ENCODE measurements around the gene CYTH1. TPM values are rescaled to one million over a fixed set of nuclear protein-coding genes. Genes with fewer than 3 reads are reported as not detected.

The CYTH1 gene
- total RNA-seq, 2 experiments from 2014 or later = 73.0 to 148 TPM

- H3K27ac ChIP-seq (ENCODE audit: low read depth, low read length, poor library complexity, severe bottlenecking) = no peak overlapping the region
- no peaks in the 10 kb centered on the region; the same call in 1 of the 2 replicates for H3K9me3 ChIP-seq (ENCODE audit: low read length)
- H3K79me2 ChIP-seq (ENCODE audit: insufficient read depth, low read depth, low read length) = no peaks in the 10 kb centered on the region
- no peak overlapping the region for H3K4me2 ChIP-seq (ENCODE audit: low read length)
- H3K4me3 ChIP-seq (ENCODE audit: low read depth, low read length, poor library complexity, severe bottlenecking) = no peak overlapping the region
- TF ChIP-seq EZH2phosphoT487 (IDR thresholded peaks at IDR 0.05; ENCODE audit: borderline replicate concordance, low read depth, low read length) (no peak), CTCF (conservative IDR thresholded peaks at IDR 0.05; ENCODE audit: low read length) (no peak)
- intact Hi-C loops (cut with micrococcal nuclease; ENCODE audit: unreplicated experiment) = no loop called here
- ChIA-PET CTCF (ENCODE audit: unreplicated experiment) (no interaction called here), POLR2A (interaction anchor here (0.7 kb wide), 1 partner anchor 10 kb away, joined by 3 read pairs; no protein-coding TSS in a partner anchor)
- H3K36me3 ChIP-seq (ENCODE audit: insufficient read depth, low read length) = no peaks in the 10 kb centered on the region
- no peak overlapping the region for H2AFZ ChIP-seq (ENCODE audit: low read length)
- BruUV-seq (replicated peaks) = no TSS peak
- no peak for DNase-seq (ENCODE audit: low spot score)
- no peaks in the 10 kb centered on the region for H3K9me2 ChIP-seq (ENCODE audit: insufficient read depth, low read length)
- H4K20me1 ChIP-seq (ENCODE audit: insufficient read depth, low read length) = no peaks in the 10 kb centered on the region
- H3K4me1 ChIP-seq (ENCODE audit: insufficient read depth, low read length, poor library complexity, severe bottlenecking) = peaks cover 14% of the 10 kb centered on the region
Measured at GRCh38 chr17:78644224-78644623, 137.8 kb downstream of the CYTH1 start.

GRCh38 chr17:78643326-78643725 is 138.7 kb downstream of the CYTH1 start:
- Histone ChIP-seq H3K4me3 (ENCODE audit: low read depth, low read length, poor library complexity, severe bottlenecking) (no peak overlapping the region), H3K9me2 (ENCODE audit: insufficient read depth, low read length) (no peaks in the 10 kb centered on the region), H3K79me2 (ENCODE audit: insufficient read depth, low read depth, low read length) (no peaks in the 10 kb centered on the region), H3K36me3 (ENCODE audit: insufficient read depth, low read length) (no peaks in the 10 kb centered on the region), H4K20me1 (ENCODE audit: insufficient read depth, low read length) (no peaks in the 10 kb centered on the region), H3K27ac (ENCODE audit: low read depth, low read length, poor library complexity, severe bottlenecking) (no peak overlapping the region), H2AFZ (ENCODE audit: low read length) (no peak overlapping the region), H3K4me1 (ENCODE audit: insufficient read depth, low read length, poor library complexity, severe bottlenecking) (peaks cover 19% of the 10 kb centered on the region), H3K9me3 (ENCODE audit: low read length) (no peaks in the 10 kb centered on the region; the same call in 1 of the 2 replicates), H3K4me2 (ENCODE audit: low read length) (no peak overlapping the region)
- ChIA-PET CTCF (ENCODE audit: unreplicated experiment) (no interaction called here), POLR2A (no interaction called here)
- no peak for DNase-seq (ENCODE audit: low spot score)
- BruUV-seq (replicated peaks) = no TSS peak
- intact Hi-C loops (cut with micrococcal nuclease; ENCODE audit: unreplicated experiment) = no loop called here
- TF ChIP-seq CTCF (conservative IDR thresholded peaks at IDR 0.05; ENCODE audit: low read length) = no peak
- no peak for TF ChIP-seq EZH2phosphoT487 (IDR thresholded peaks at IDR 0.05; ENCODE audit: borderline replicate concordance, low read depth, low read length)

- BruUV-seq (replicated peaks) = no TSS peak
- Histone ChIP-seq H3K4me3 (ENCODE audit: low read depth, low read length, poor library complexity, severe bottlenecking) (no peak overlapping the region), H3K4me2 (ENCODE audit: low read length) (no peak overlapping the region), H3K79me2 (ENCODE audit: insufficient read depth, low read depth, low read length) (no peaks in the 10 kb centered on the region), H3K9me3 (ENCODE audit: low read length) (no peaks in the 10 kb centered on the region), H2AFZ (ENCODE audit: low read length) (no peak overlapping the region), H3K36me3 (ENCODE audit: insufficient read depth, low read length) (no peaks in the 10 kb centered on the region), H3K27ac (ENCODE audit: low read depth, low read length, poor library complexity, severe bottlenecking) (no peak overlapping the region), H3K4me1 (ENCODE audit: insufficient read depth, low read length, poor library complexity, severe bottlenecking) (peaks cover 19% of the 10 kb centered on the region), H3K9me2 (ENCODE audit: insufficient read depth, low read length) (no peaks in the 10 kb centered on the region), H4K20me1 (ENCODE audit: insufficient read depth, low read length) (no peaks in the 10 kb centered on the region)
- TF ChIP-seq CTCF (conservative IDR thresholded peaks at IDR 0.05; ENCODE audit: low read length) (no peak), EZH2phosphoT487 (IDR thresholded peaks at IDR 0.05; ENCODE audit: borderline replicate concordance, low read depth, low read length) (no peak)
- DNase-seq (ENCODE audit: low spot score) = no peak
- ChIA-PET POLR2A (no interaction called here), CTCF (ENCODE audit: unreplicated experiment) (no interaction called here)
- intact Hi-C loops (cut with micrococcal nuclease; ENCODE audit: unreplicated experiment) = no loop called here
Measured at GRCh38 chr17:78642707-78643106, 139.4 kb downstream of the CYTH1 start.

Data from OCI-LY7 (cell line).